SK-N-SH treated with all-trans-retinoic acid at 6 μM for 48 hours (cell line): Measurements from ENCODE around the gene ALDH6A1.

Experiments used
- ARNTL ChIP-seq: fragments of 450-650 bp; formaldehyde crosslinking; IDR thresholded peaks from 2 replicates; pipeline ENCODE4 v1.5.0; 2020; ENCODE audit warnings: low read depth, mild to moderate bottlenecking, moderate library complexity, borderline replicate concordance
- GLIS3 ChIP-seq: fragments of 250-450 bp; sonication (Bioruptor Pico); IDR thresholded peaks from 2 replicates; pipeline ENCODE4 v1.5.0; 2020; ENCODE audit warnings: mild to moderate bottlenecking, moderate library complexity
- OSR1 ChIP-seq: fragments of 250-450 bp; sonication (Bioruptor Pico); IDR thresholded peaks from 2 replicates; pipeline ENCODE4 v1.8.0; 2022; ENCODE audit warnings: moderate library complexity, mild to moderate bottlenecking, inconsistent platforms
- PPARA ChIP-seq: fragments of 250-450 bp; sonication (Bioruptor Pico); IDR thresholded peaks from 2 replicates; pipeline ENCODE4 v1.5.0; 2020; ENCODE audit warnings: mild to moderate bottlenecking, borderline replicate concordance
- SNAI2 ChIP-seq: fragments of 250-450 bp; sonication (Bioruptor Pico); IDR thresholded peaks from 2 replicates; pipeline ENCODE4 v1.5.0; 2020; ENCODE audit warnings: mild to moderate bottlenecking, moderate library complexity
- ZC3H10 ChIP-seq: fragments of 250-450 bp; sonication (Bioruptor Pico); IDR thresholded peaks from 2 replicates; pipeline ENCODE4 v1.5.1; 2021; ENCODE audit warnings: mild to moderate bottlenecking, moderate library complexity
- ZFP3 ChIP-seq: fragments of 250-450 bp; sonication (Bioruptor Pico); IDR thresholded peaks from 2 replicates; pipeline ENCODE4 v1.5.0; 2020; ENCODE audit warnings: mild to moderate bottlenecking, moderate library complexity
- ZFP30 ChIP-seq: fragments of 450-650 bp; formaldehyde crosslinking; IDR thresholded peaks from 2 replicates; pipeline ENCODE4 v1.5.0; 2022; ENCODE audit warnings: mild to moderate bottlenecking, moderate library complexity
- ZNF565 ChIP-seq: fragments of 450-650 bp; formaldehyde crosslinking; conservative IDR thresholded peaks from 2 replicates; pipeline ENCODE4 v1.5.0; 2020; ENCODE audit warnings: low read depth, mild to moderate bottlenecking, moderate library complexity
- ZNF8 ChIP-seq: fragments of 450-650 bp; formaldehyde crosslinking; IDR thresholded peaks from 2 replicates; pipeline ENCODE4 v1.5.0; 2020; ENCODE audit warnings: mild to moderate bottlenecking, moderate library complexity
- TF ChIP-seq, protein P1 (sequence below): fragments of 250-450 bp; sonication (Bioruptor Pico); IDR thresholded peaks from 2 replicates; pipeline ENCODE4 v1.5.1; 2021; ENCODE audit warnings: mild to moderate bottlenecking, moderate library complexity
- TF ChIP-seq, protein P2 (sequence below): fragments of 250-450 bp; sonication (Bioruptor Pico); IDR thresholded peaks from 2 replicates; pipeline ENCODE4 v1.5.1; 2020; ENCODE audit warnings: low read depth, mild to moderate bottlenecking, moderate library complexity
- TF ChIP-seq, protein P3 (sequence below): fragments of 250-450 bp; sonication (Bioruptor Pico); IDR thresholded peaks from 2 replicates; pipeline ENCODE4 v1.8.0; 2020; ENCODE audit warnings: mild to moderate bottlenecking, moderate library complexity, borderline replicate concordance
- TF ChIP-seq, protein P4 (sequence below): fragments of 250-450 bp; sonication (Bioruptor Pico); IDR thresholded peaks from 2 replicates; pipeline ENCODE4 v1.5.0; 2020; ENCODE audit warnings: mild to moderate bottlenecking, moderate library complexity

- TF ChIP-seq ZC3H10 (no peak), PPARA (CRISPR knock-in tag) (no peak), SNAI2 (CRISPR knock-in tag) (no peak), ZFP30 (CRISPR knock-in tag) (no peak), ARNTL (CRISPR knock-in tag) (no peak), ZNF8 (CRISPR knock-in tag) (no peak), ZNF565 (CRISPR knock-in tag) (no peak), GLIS3 (CRISPR knock-in tag) (no peak), ZFP3 (CRISPR knock-in tag) (no peak), OSR1 (CRISPR knock-in tag) (no peak)
- TF ChIP-seq, protein P1, sequence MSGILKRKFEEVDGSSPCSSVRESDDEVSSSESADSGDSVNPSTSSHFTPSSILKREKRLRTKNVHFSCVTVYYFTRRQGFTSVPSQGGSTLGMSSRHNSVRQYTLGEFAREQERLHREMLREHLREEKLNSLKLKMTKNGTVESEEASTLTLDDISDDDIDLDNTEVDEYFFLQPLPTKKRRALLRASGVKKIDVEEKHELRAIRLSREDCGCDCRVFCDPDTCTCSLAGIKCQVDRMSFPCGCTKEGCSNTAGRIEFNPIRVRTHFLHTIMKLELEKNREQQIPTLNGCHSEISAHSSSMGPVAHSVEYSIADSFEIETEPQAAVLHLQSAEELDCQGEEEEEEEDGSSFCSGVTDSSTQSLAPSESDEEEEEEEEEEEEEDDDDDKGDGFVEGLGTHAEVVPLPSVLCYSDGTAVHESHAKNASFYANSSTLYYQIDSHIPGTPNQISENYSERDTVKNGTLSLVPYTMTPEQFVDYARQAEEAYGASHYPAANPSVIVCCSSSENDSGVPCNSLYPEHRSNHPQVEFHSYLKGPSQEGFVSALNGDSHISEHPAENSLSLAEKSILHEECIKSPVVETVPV (CRISPR knock-in tag), result no peak
- TF ChIP-seq, protein P2, sequence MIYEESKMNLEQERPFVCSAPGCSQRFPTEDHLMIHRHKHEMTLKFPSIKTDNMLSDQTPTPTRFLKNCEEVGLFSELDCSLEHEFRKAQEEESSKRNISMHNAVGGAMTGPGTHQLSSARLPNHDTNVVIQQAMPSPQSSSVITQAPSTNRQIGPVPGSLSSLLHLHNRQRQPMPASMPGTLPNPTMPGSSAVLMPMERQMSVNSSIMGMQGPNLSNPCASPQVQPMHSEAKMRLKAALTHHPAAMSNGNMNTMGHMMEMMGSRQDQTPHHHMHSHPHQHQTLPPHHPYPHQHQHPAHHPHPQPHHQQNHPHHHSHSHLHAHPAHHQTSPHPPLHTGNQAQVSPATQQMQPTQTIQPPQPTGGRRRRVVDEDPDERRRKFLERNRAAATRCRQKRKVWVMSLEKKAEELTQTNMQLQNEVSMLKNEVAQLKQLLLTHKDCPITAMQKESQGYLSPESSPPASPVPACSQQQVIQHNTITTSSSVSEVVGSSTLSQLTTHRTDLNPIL (CRISPR knock-in tag), result no peak
- TF ChIP-seq, protein P3, sequence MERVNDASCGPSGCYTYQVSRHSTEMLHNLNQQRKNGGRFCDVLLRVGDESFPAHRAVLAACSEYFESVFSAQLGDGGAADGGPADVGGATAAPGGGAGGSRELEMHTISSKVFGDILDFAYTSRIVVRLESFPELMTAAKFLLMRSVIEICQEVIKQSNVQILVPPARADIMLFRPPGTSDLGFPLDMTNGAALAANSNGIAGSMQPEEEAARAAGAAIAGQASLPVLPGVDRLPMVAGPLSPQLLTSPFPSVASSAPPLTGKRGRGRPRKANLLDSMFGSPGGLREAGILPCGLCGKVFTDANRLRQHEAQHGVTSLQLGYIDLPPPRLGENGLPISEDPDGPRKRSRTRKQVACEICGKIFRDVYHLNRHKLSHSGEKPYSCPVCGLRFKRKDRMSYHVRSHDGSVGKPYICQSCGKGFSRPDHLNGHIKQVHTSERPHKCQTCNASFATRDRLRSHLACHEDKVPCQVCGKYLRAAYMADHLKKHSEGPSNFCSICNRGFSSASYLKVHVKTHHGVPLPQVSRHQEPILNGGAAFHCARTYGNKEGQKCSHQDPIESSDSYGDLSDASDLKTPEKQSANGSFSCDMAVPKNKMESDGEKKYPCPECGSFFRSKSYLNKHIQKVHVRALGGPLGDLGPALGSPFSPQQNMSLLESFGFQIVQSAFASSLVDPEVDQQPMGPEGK (CRISPR knock-in tag), result no peak
- TF ChIP-seq, protein P4, sequence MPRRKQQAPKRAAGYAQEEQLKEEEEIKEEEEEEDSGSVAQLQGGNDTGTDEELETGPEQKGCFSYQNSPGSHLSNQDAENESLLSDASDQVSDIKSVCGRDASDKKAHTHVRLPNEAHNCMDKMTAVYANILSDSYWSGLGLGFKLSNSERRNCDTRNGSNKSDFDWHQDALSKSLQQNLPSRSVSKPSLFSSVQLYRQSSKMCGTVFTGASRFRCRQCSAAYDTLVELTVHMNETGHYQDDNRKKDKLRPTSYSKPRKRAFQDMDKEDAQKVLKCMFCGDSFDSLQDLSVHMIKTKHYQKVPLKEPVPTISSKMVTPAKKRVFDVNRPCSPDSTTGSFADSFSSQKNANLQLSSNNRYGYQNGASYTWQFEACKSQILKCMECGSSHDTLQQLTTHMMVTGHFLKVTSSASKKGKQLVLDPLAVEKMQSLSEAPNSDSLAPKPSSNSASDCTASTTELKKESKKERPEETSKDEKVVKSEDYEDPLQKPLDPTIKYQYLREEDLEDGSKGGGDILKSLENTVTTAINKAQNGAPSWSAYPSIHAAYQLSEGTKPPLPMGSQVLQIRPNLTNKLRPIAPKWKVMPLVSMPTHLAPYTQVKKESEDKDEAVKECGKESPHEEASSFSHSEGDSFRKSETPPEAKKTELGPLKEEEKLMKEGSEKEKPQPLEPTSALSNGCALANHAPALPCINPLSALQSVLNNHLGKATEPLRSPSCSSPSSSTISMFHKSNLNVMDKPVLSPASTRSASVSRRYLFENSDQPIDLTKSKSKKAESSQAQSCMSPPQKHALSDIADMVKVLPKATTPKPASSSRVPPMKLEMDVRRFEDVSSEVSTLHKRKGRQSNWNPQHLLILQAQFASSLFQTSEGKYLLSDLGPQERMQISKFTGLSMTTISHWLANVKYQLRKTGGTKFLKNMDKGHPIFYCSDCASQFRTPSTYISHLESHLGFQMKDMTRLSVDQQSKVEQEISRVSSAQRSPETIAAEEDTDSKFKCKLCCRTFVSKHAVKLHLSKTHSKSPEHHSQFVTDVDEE (CRISPR knock-in tag), result no peak
Measured at GRCh38 chr14:74019408-74020137, 64.7 kb downstream of the ALDH6A1 start.
